ENCODE results near the gene TMEM182. TPM values are rescaled to one million over a fixed set of nuclear protein-coding genes. Genes with fewer than 3 reads are reported as not detected.

TMEM182 gene
- total RNA-seq, 1 donor from 2014 or later, result 3.7 TPM

DNA sequence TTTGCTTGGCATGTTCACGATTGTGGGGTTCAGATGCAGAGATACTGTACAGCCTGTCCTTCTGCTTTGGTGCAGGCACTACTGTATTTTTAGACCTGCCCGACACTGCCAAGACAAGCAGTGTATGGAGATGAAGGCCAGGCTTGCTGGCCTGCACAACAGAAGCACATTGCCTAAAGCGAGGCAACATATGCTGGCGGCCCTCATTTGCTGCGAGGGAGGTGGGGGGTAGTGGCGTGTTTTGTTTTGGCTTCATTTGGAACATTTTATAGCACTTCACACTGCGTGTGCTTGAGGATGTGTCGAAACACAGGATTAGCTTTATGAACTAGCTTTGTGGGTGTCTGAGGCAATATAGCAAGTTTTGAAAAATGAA lies 27.0 kb downstream of the TMEM182 start:
- TF ChIP-seq, protein P1, sequence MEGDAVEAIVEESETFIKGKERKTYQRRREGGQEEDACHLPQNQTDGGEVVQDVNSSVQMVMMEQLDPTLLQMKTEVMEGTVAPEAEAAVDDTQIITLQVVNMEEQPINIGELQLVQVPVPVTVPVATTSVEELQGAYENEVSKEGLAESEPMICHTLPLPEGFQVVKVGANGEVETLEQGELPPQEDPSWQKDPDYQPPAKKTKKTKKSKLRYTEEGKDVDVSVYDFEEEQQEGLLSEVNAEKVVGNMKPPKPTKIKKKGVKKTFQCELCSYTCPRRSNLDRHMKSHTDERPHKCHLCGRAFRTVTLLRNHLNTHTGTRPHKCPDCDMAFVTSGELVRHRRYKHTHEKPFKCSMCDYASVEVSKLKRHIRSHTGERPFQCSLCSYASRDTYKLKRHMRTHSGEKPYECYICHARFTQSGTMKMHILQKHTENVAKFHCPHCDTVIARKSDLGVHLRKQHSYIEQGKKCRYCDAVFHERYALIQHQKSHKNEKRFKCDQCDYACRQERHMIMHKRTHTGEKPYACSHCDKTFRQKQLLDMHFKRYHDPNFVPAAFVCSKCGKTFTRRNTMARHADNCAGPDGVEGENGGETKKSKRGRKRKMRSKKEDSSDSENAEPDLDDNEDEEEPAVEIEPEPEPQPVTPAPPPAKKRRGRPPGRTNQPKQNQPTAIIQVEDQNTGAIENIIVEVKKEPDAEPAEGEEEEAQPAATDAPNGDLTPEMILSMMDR (IDR thresholded peaks at IDR 0.05), result no peak
- Histone ChIP-seq H3K27me3 (ENCODE audit: low read depth) (no peaks in the 10 kb centered on the region), H3K4me1 (no peaks in the 10 kb centered on the region), H3K36me3 (no peaks in the 10 kb centered on the region), H3K9me3 (no peaks in the 10 kb centered on the region), H3K4me3 (no peak overlapping the region), H3K27ac (no peak overlapping the region)
- intact Hi-C loops (cut with DNase I), result no loop called here
- no peak for DNase-seq
- ATAC-seq, result peak in 1 of 2 donors; percentile 27

DNA sequence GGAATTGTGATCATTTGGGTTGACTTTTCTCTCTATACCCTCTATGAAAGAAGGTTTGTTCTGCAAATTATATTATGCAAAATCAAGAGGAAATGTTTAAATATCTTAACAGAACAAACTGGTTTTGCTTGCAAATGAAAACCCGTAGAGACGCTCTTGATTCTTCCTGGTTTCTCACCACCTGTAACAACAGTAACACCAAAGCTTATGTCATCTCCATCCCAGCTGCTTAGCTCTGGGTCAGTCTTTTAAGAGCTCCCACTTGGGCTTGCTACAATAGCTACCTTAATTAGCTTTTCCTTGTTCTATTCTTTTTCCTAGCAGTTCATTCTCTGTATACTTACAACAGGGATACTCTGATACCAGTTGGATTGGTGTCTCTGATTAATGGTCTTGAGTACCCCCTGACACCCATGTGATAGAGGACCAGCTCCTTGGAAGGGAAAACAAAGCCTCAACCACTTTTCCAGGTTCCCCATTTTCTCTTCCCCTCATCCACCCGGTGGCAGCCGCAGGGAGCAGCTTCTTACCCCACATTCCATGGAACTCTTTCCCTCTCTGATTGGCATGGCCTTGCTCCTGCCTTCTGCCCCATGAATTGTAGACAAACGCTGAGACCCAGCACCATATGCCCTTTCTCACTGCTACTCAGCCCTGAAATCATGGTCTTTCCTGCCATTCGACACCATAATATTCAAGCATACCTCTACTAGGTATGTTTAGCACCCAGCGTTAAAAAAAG lies 27.7 kb downstream of the TMEM182 start:
- no peaks in the 10 kb centered on the region for H3K4me1 ChIP-seq
- no peaks in the 10 kb centered on the region for H3K36me3 ChIP-seq
- DNase-seq (no peak), ATAC-seq (no peak)
- TF ChIP-seq, protein P1 (IDR thresholded peaks at IDR 0.05), result no peak
- H3K4me3 ChIP-seq, result no peak overlapping the region
- intact Hi-C loops (cut with DNase I), result no loop called here
- no peaks in the 10 kb centered on the region for H3K27me3 ChIP-seq (ENCODE audit: low read depth)
- no peak overlapping the region for H3K27ac ChIP-seq
- no peaks in the 10 kb centered on the region for H3K9me3 ChIP-seq

GRCh38 chr2:102790091-102790455 lies 28.2 kb downstream of the TMEM182 start:
- Histone ChIP-seq H3K27me3 (ENCODE audit: low read depth) (no peaks in the 10 kb centered on the region), H3K27ac (no peak overlapping the region), H3K4me3 (no peak overlapping the region), H3K36me3 (no peaks in the 10 kb centered on the region), H3K9me3 (no peaks in the 10 kb centered on the region), H3K4me1 (no peaks in the 10 kb centered on the region)
- DNase-seq (no peak), ATAC-seq (no peak)
- TF ChIP-seq, protein P1 (IDR thresholded peaks at IDR 0.05), result no peak
- intact Hi-C loops (cut with DNase I), result no loop called here

- DNase-seq, result no peak
- Histone ChIP-seq H3K27ac (no peak overlapping the region), H3K4me1 (no peaks in the 10 kb centered on the region), H3K36me3 (no peaks in the 10 kb centered on the region), H3K9me3 (no peaks in the 10 kb centered on the region), H3K4me3 (no peak overlapping the region), H3K27me3 (ENCODE audit: low read depth) (no peaks in the 10 kb centered on the region)
- intact Hi-C loops (cut with DNase I), result no loop called here
- TF ChIP-seq, protein P1 (IDR thresholded peaks at IDR 0.05), result no peak
- no peak for ATAC-seq
Observed at GRCh38 chr2:102792568-102793208, 30.9 kb downstream of the TMEM182 start.

DNA sequence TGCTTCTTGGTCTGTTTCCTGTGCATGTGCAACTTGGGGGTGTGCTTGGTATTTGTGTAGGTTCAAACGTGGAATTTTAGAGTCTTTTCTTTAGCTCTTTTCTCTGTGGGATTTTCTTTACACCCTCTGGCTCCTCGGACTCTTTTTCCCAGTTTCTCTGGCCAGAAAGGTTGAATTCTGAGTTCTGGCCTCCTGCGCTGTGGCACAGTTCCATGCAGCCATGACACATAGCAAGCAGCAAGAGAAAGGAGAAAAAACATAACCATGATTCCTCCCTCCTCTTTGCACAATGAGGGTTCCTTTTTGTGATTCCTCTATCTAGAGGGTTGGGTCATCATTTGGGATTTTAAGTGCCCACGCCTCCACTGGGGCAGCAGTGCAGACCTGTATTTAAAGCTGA lies 33.8 kb downstream of the TMEM182 start:
- DNase-seq (no peak), ATAC-seq (no peak)
- Histone ChIP-seq H3K36me3 (no peaks in the 10 kb centered on the region), H3K4me1 (no peaks in the 10 kb centered on the region), H3K4me3 (no peak overlapping the region), H3K9me3 (no peaks in the 10 kb centered on the region), H3K27me3 (ENCODE audit: low read depth) (no peaks in the 10 kb centered on the region), H3K27ac (no peak overlapping the region)
- TF ChIP-seq, protein P1 (IDR thresholded peaks at IDR 0.05), result no peak
- intact Hi-C loops (cut with DNase I), result no loop called here
